Neural progenitor cell (in vitro differentiated cells): ENCODE results near the gene LMF1. TPM values are rescaled to one million over a fixed set of nuclear protein-coding genes. Genes with fewer than 3 reads are reported as not detected.
"Not testable (repeated sequence)": the region's sequence is repeated elsewhere in the genome, so short reads cannot be mapped to it uniquely, and the experiment has no call there.

Source experiments
- DNase-seq: peaks from one replicate; pipeline ENCODE4 v3.0.0-alpha.2; 2016; ENCODE audit warnings: low spot score
- H2AFZ ChIP-seq: fragments of 200-600 bp; sonication (generic); replicated peaks from 2 replicates; pipeline ENCODE4 v1.6.1; 2016; ENCODE audit warnings: antibody characterized with exemption
- H3F3A ChIP-seq: fragments of 200-600 bp; sonication (generic); 2 replicates; pipeline ENCODE4 v1.6.1; 2016; ENCODE audit warnings: antibody characterized with exemption, low read depth
- H3K27ac ChIP-seq: fragments of 200-600 bp; sonication (generic); 2 replicates; pipeline ENCODE4 v1.5.1; 2016; ENCODE audit warnings: mild to moderate bottlenecking
- H3K27me3 ChIP-seq: fragments of 200-600 bp; sonication (generic); 2 replicates; pipeline ENCODE4 v1.6.1; 2016; ENCODE audit warnings: mild to moderate bottlenecking, moderate library complexity
- H3K36me3 ChIP-seq: fragments of 200-600 bp; sonication (generic); 2 replicates; pipeline ENCODE4 v1.5.1; 2016
- H3K4me1 ChIP-seq: fragments of 200-600 bp; sonication (generic); 2 replicates; pipeline ENCODE4 v1.6.1; 2016; ENCODE audit warnings: mixed run types
- H3K4me2 ChIP-seq: fragments of 200-600 bp; sonication (generic); 2 replicates; pipeline ENCODE4 v1.6.1; 2016
- H3K4me3 ChIP-seq: fragments of 200-600 bp; sonication (generic); 2 replicates; pipeline ENCODE4 v1.5.1; 2016
- H3K79me2 ChIP-seq: fragments of 200-600 bp; sonication (generic); 2 replicates; pipeline ENCODE4 v1.6.1; 2016; ENCODE audit warnings: low read depth
- H3K9ac ChIP-seq: fragments of 200-600 bp; sonication (generic); 2 replicates; pipeline ENCODE4 v1.6.1; 2016
- H3K9me3 ChIP-seq: fragments of 200-600 bp; sonication (generic); 2 replicates; pipeline ENCODE4 v1.5.1; 2016; ENCODE audit warnings: low read depth
- H4K20me1 ChIP-seq: fragments of 200-600 bp; sonication (generic); 2 replicates; pipeline ENCODE4 v1.6.1; 2016; ENCODE audit warnings: low read depth
- H3K27ac Mint-ChIP-seq: 3 replicates; pipeline ENCODE4 v1.8.0; 2021; ENCODE audit warnings: mixed read lengths
- H3K27me3 Mint-ChIP-seq: 2 replicates; pipeline ENCODE4 v1.8.0; 2022; ENCODE audit warnings: low read depth, mild to moderate bottlenecking, inconsistent platforms, moderate library complexity, mixed read lengths; ENCODE audit not compliant: insufficient read depth
- H3K36me3 Mint-ChIP-seq: 3 replicates; pipeline ENCODE4 v1.8.0; 2021; ENCODE audit warnings: mixed read lengths
- H3K4me1 Mint-ChIP-seq: 3 replicates; pipeline ENCODE4 v1.8.0; 2021; ENCODE audit warnings: mixed read lengths
- H3K4me3 Mint-ChIP-seq: 3 replicates; pipeline ENCODE4 v1.8.0; 2021; ENCODE audit warnings: mild to moderate bottlenecking, moderate library complexity, mixed read lengths
- H3K9me3 Mint-ChIP-seq: 3 replicates; pipeline ENCODE4 v1.8.0; 2020; ENCODE audit warnings: mixed read lengths
- CTCF ChIP-seq: fragments of 200-600 bp; sonication (generic); IDR thresholded peaks from 2 replicates; pipeline ENCODE4 v1.5.1; 2017; ENCODE audit warnings: antibody characterized with exemption, mild to moderate bottlenecking
- EZH2 ChIP-seq: fragments of 200-600 bp; sonication (generic); IDR thresholded peaks from 2 replicates; pipeline ENCODE4 v1.6.1; 2017; ENCODE audit warnings: antibody characterized with exemption, mild to moderate bottlenecking, moderate library complexity
- EZH2phosphoT487 ChIP-seq: fragments of 200-600 bp; sonication (generic); IDR thresholded peaks from 2 replicates; pipeline ENCODE4 v1.6.1; 2017; ENCODE audit warnings: antibody characterized with exemption
- total RNA-seq: library from RNA; depleted of rRNA; stranded (reverse); fragments of >200 nt; gene quantifications from 2 replicates; pipeline ENCODE4 v1.2.3, GENCODE V29; 2015; ENCODE audit warnings: low replicate concordance

LMF1 gene
- total RNA-seq, 1 donor from 2014 or later = 3.4 TPM

- TF ChIP-seq CTCF = no peak
- peaks cover 13% of the 10 kb centered on the region for H3F3A ChIP-seq
- H3K27ac Mint-ChIP-seq = no peak overlapping the region
- H3K27me3 Mint-ChIP-seq = no peaks in the 10 kb centered on the region
- H3K9me3 Mint-ChIP-seq = no peaks in the 10 kb centered on the region
- H3K27ac ChIP-seq = no peak overlapping the region
- H2AFZ ChIP-seq = no peak overlapping the region
- no peaks in the 10 kb centered on the region for H3K36me3 ChIP-seq
- H3K4me1 ChIP-seq = peaks cover 10% of the 10 kb centered on the region
- no peak overlapping the region for H3K4me3 ChIP-seq
- H3K79me2 ChIP-seq = no peaks in the 10 kb centered on the region
- no peaks in the 10 kb centered on the region for H3K9me3 ChIP-seq
- peaks cover 9% of the 10 kb centered on the region for H3K4me1 Mint-ChIP-seq
- DNase-seq = no peak
- peaks cover 10% of the 10 kb centered on the region for H4K20me1 ChIP-seq
- H3K36me3 Mint-ChIP-seq = peaks cover 3% of the 10 kb centered on the region
- no peak overlapping the region for H3K9ac ChIP-seq
- H3K4me3 Mint-ChIP-seq = no peak overlapping the region
- H3K27me3 ChIP-seq = no peaks in the 10 kb centered on the region
- H3K4me2 ChIP-seq = no peak overlapping the region
Measured at GRCh38 chr16:890217-890616, 80.6 kb downstream of the LMF1 start.

- Mint-ChIP-seq H3K9me3 (no peaks in the 10 kb centered on the region), H3K4me3 (no peak overlapping the region), H3K27ac (no peak overlapping the region), H3K36me3 (peaks cover 3% of the 10 kb centered on the region), H3K27me3 (no peaks in the 10 kb centered on the region), H3K4me1 (peaks cover 9% of the 10 kb centered on the region)
- H3F3A ChIP-seq = peaks cover 13% of the 10 kb centered on the region
- H3K4me2 ChIP-seq = no peak overlapping the region
- no peak overlapping the region for H3K9ac ChIP-seq
- TF ChIP-seq EZH2phosphoT487 (no peak), EZH2 (no peak), CTCF (no peak)
- no peaks in the 10 kb centered on the region for H3K27me3 ChIP-seq
- no peaks in the 10 kb centered on the region for H3K79me2 ChIP-seq
- no peak overlapping the region for H2AFZ ChIP-seq
- peaks cover 10% of the 10 kb centered on the region for H4K20me1 ChIP-seq
- DNase-seq = no peak
- no peak overlapping the region for H3K27ac ChIP-seq
- no peaks in the 10 kb centered on the region for H3K36me3 ChIP-seq
- peaks cover 10% of the 10 kb centered on the region for H3K4me1 ChIP-seq
- H3K9me3 ChIP-seq = no peaks in the 10 kb centered on the region
- H3K4me3 ChIP-seq = no peak overlapping the region
Measured at GRCh38 chr16:889586-889985, 81.2 kb downstream of the LMF1 start.

- Histone ChIP-seq H3K4me3 (no peak overlapping the region), H3K27me3 (no peaks in the 10 kb centered on the region), H3K4me2 (no peak overlapping the region), H3F3A (peaks cover 13% of the 10 kb centered on the region), H3K36me3 (no peaks in the 10 kb centered on the region), H3K4me1 (peaks cover 10% of the 10 kb centered on the region), H3K79me2 (no peaks in the 10 kb centered on the region), H2AFZ (no peak overlapping the region), H3K9me3 (no peaks in the 10 kb centered on the region), H3K27ac (no peak overlapping the region), H3K9ac (no peak overlapping the region), H4K20me1 (peaks cover 10% of the 10 kb centered on the region)
- peaks cover 9% of the 10 kb centered on the region for H3K4me1 Mint-ChIP-seq
- H3K9me3 Mint-ChIP-seq = no peaks in the 10 kb centered on the region
- peaks cover 3% of the 10 kb centered on the region for H3K36me3 Mint-ChIP-seq
- H3K4me3 Mint-ChIP-seq = no peak overlapping the region
- no peak for DNase-seq
- no peak overlapping the region for H3K27ac Mint-ChIP-seq
- no peaks in the 10 kb centered on the region for H3K27me3 Mint-ChIP-seq
- TF ChIP-seq EZH2phosphoT487 (no peak), CTCF (no peak), EZH2 (no peak)
Measured at GRCh38 chr16:888901-889570, 81.7 kb downstream of the LMF1 start.

- H4K20me1 ChIP-seq, H3K27me3 ChIP-seq, H3K4me3 Mint-ChIP-seq, H3K9me3 ChIP-seq, H3K36me3 ChIP-seq, H3K79me2 ChIP-seq, H2AFZ ChIP-seq, H3K4me2 ChIP-seq, H3K36me3 Mint-ChIP-seq, H3K4me3 ChIP-seq, H3K27ac Mint-ChIP-seq, H3K9ac ChIP-seq, H3K27me3 Mint-ChIP-seq, H3K4me1 Mint-ChIP-seq, DNase-seq, H3K9me3 Mint-ChIP-seq, H3K27ac ChIP-seq: not testable (repeated sequence)
- Histone ChIP-seq H3F3A (peaks cover 13% of the 10 kb centered on the region), H3K4me1 (peaks cover 10% of the 10 kb centered on the region)
Measured at GRCh38 chr16:888456-888855, 82.3 kb downstream of the LMF1 start.
